B cell (primary cell): Measurements from ENCODE around the gene ELF1. TPM values are rescaled to one million over a fixed set of nuclear protein-coding genes. Genes with fewer than 3 reads are reported as not detected.
A peak's percentile ranks its signal among the peaks of the same experiment; 100 is the strongest.

Experiments
- ATAC-seq: fragments of 200-7000 bp; cut with Tn5 transposase; one replicate; pipeline ENCODE4 v1.10.0; 2021; ENCODE audit warnings: low read depth, mild to moderate bottlenecking, moderate number of reproducible peaks, moderate library complexity
- CTCF ChIA-PET: fragments of 350-600 bp; sonication (Branson Sonifier 250); formaldehyde crosslinking; loops from one replicate; lab custom pipeline; 2021; ENCODE audit warnings: antibody characterized with exemption, inconsistent platforms; lab: Charles Lee
- POLR2A ChIA-PET: fragments of 350-600 bp; sonication (Branson Sonifier 250); formaldehyde crosslinking; loops from one replicate; lab custom pipeline; 2021; ENCODE audit warnings: antibody characterized with exemption; lab: Charles Lee
- DNase-seq: peaks from one replicate; pipeline ENCODE4 v3.0.0; 2013
- H2AFZ ChIP-seq: 2 replicates; pipeline ENCODE4 v1.6.1; 2012; ENCODE audit warnings: mild to moderate bottlenecking, low read depth, low read length; ENCODE audit not compliant: insufficient read depth, poor library complexity, severe bottlenecking
- H3K27ac ChIP-seq, 2 donors: 1 replicate in 1 of 2; 2 replicates in 1 of 2; pipeline ENCODE4 v1.5.1; 2012 to 2013; ENCODE audit warnings: low read length in 2 of 2, mild to moderate bottlenecking in 2 of 2, moderate library complexity in 1 of 2
- H3K27me3 ChIP-seq, 4 experiments: fragments of 200-600 bp in 1 of 4; sonication (generic) in 1 of 4; replicated peaks in 1 of 4; 1 replicate in 2 of 4; 2 replicates in 2 of 4; pipeline versions ENCODE4 v1.6.1 to v1.7.0; 2013 to 2016; ENCODE audit warnings: low read length in 3 of 4, mild to moderate bottlenecking in 2 of 4, mixed read lengths in 1 of 4, moderate library complexity in 1 of 4; ENCODE audit not compliant: insufficient read depth in 4 of 4, control insufficient read depth in 3 of 4; ENCODE audit errors: control extremely low read depth in 1 of 4
- H3K36me3 ChIP-seq, 2 experiments: replicated peaks in 1 of 2; 1 replicate in 1 of 2; 2 replicates in 1 of 2; pipeline versions ENCODE4 v1.6.1 to v1.7.1; 2013; ENCODE audit warnings: low read length in 1 of 2; ENCODE audit not compliant: insufficient read depth in 2 of 2, control insufficient read depth in 1 of 2; ENCODE audit errors: control extremely low read depth in 1 of 2, extremely low read depth in 1 of 2
- H3K4me1 ChIP-seq, 2 donors: fragments of 200-600 bp in 1 of 2; sonication (generic) in 1 of 2; 1 replicate in 1 of 2; 2 replicates in 1 of 2; pipeline versions ENCODE4 v1.5.1 to v1.6.1; 2013 to 2017; ENCODE audit warnings: low read length in 2 of 2; ENCODE audit not compliant: control insufficient read depth in 2 of 2, insufficient read depth in 2 of 2
- H3K4me2 ChIP-seq: replicated peaks from 2 replicates; pipeline ENCODE3; 2012; ENCODE audit warnings: mild to moderate bottlenecking, low read depth, low read length; ENCODE audit not compliant: poor library complexity, severe bottlenecking
- H3K4me3 ChIP-seq, 5 experiments: fragments of 200-600 bp in 1 of 5; sonication (generic) in 1 of 5; 1 replicate in 3 of 5; 2 replicates in 2 of 5; pipeline versions ENCODE4 v1.5.1 to v1.7.0; 2011 to 2016; ENCODE audit warnings: low read length in 4 of 5, mild to moderate bottlenecking in 4 of 5, low read depth in 2 of 5, control low read depth in 1 of 5, moderate library complexity in 1 of 5; ENCODE audit not compliant: insufficient read depth in 1 of 5; ENCODE audit errors: control extremely low read depth in 1 of 5, extremely low read depth in 1 of 5
- H3K79me2 ChIP-seq: fragments of 200-600 bp; sonication (generic); one replicate; pipeline ENCODE4 v1.6.0; 2016; ENCODE audit warnings: low read length; ENCODE audit not compliant: control insufficient read depth, insufficient read depth
- H3K9ac ChIP-seq: fragments of 200-600 bp; sonication (generic); 2 replicates; pipeline ENCODE4 v1.6.1; 2017; ENCODE audit warnings: mild to moderate bottlenecking, low read length, moderate library complexity
- H3K9me3 ChIP-seq, 3 donors: one replicate each; pipeline versions ENCODE4 v1.6.1 to v1.7.1; 2013; ENCODE audit warnings: low read length in 2 of 3; ENCODE audit not compliant: control insufficient read depth in 2 of 3, insufficient read depth in 1 of 3; ENCODE audit errors: control extremely low read depth in 1 of 3
- H4K20me1 ChIP-seq: 2 replicates; pipeline ENCODE4 v1.6.0; 2012; ENCODE audit warnings: mild to moderate bottlenecking, low read length; ENCODE audit not compliant: insufficient read depth, control insufficient read depth, poor library complexity, severe bottlenecking
- H3K27ac Mint-ChIP-seq: one replicate; pipeline ENCODE4 v1.8.0; 2021; ENCODE audit warnings: mixed read lengths
- H3K27me3 Mint-ChIP-seq: one replicate; pipeline ENCODE4 v1.8.0; 2021; ENCODE audit warnings: mixed read lengths
- H3K4me1 Mint-ChIP-seq: one replicate; pipeline ENCODE4 v1.8.0; 2021; ENCODE audit warnings: mixed read lengths
- H3K4me3 Mint-ChIP-seq: one replicate; pipeline ENCODE4 v1.8.0; 2021; ENCODE audit warnings: mixed read lengths
- H3K9me3 Mint-ChIP-seq: one replicate; pipeline ENCODE4 v1.8.0; 2022; ENCODE audit warnings: mixed read lengths; ENCODE audit not compliant: insufficient read depth
- EZH2 ChIP-seq: IDR thresholded peaks from 2 replicates; pipeline ENCODE4 v1.6.1; 2012; ENCODE audit warnings: borderline replicate concordance, low read depth, mild to moderate bottlenecking, moderate library complexity, low read length; ENCODE audit not compliant: insufficient read depth, poor library complexity, severe bottlenecking
- WGBS: methylation state at CpG from one replicate; pipeline ENCODE4 v1.1.5; 2013; ENCODE audit warnings: missing lambda C conversion rate; ENCODE audit not compliant: insufficient coverage; 5-methylcytosine and 5-hydroxymethylcytosine counted together
- intact Hi-C: fragments of 100-400 bp; cut with micrococcal nuclease; formaldehyde crosslinking; loops from one replicate; pipeline ENCODE4 v1.10.0; 2022
- polyA plus RNA-seq: library from polyadenylated mRNA; depleted of rRNA; stranded (reverse); fragments of >200 nt; gene quantifications from 2 replicates; pipeline ENCODE4 v1.2.3, GENCODE V29; 2012
- total RNA-seq, 2 donors: library from RNA; stranded (reverse); fragments of 120-200 nt in 1 of 2; gene quantifications; 1 replicate in 1 of 2; 2 replicates in 1 of 2; pipeline versions ENCODE4 v1.2.3 to v1.2.4, GENCODE V29; 2013 to 2022
- TF ChIP-seq, protein P1 (sequence below): fragments of 200-600 bp; IDR thresholded peaks from one replicate; pipeline ENCODE4 v1.8.0; 2022; ENCODE audit warnings: antibody characterized with exemption, mild to moderate bottlenecking

Gene ELF1
- total and polyA plus RNA-seq, 2 donors (not counting 1 experiment from before 2014, with no cell fraction given): 62.0 to 186 TPM

DNA sequence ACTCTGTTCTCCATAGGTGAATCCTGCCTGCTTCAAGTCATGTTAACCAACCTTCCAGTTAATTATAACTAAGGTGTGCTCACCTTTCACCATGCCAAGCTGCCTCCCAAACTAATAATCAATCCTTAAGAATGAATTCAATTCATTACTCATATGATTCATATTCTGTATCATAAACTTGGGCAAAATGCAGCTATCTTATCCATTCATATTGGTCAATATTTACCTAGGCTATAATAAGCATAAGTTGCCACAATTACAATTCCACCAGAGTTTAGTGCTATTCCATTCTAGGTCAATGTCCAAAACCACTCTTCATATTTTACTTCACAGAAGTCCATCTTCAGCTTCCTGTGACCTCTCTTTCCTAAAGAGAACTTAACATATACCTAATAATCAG, 13.4 kb downstream of the ELF1 start:
- ATAC-seq (no peak), DNase-seq (no peak)
- H3K27me3 ChIP-seq: no peaks in the 10 kb centered on the region
- Mint-ChIP-seq H3K9me3 (no peaks in the 10 kb centered on the region), H3K4me3 (peak overlapping the region; percentile 57), H3K27me3 (no peaks in the 10 kb centered on the region), H3K4me1 (peaks cover 67% of the 10 kb centered on the region), H3K27ac (peak overlapping the region; percentile 70)
- no peak overlapping the region for H2AFZ ChIP-seq
- intact Hi-C loops: loop anchor here (2.0 kb wide), 1 partner anchor 23 kb away; no protein-coding TSS in a partner anchor
- H3K36me3 ChIP-seq: peaks cover 3 to 13% of the 10 kb centered on the region in 2 experiments
- H3K9ac ChIP-seq: peak overlapping the region; percentile 47
- TF ChIP-seq, protein P1, sequence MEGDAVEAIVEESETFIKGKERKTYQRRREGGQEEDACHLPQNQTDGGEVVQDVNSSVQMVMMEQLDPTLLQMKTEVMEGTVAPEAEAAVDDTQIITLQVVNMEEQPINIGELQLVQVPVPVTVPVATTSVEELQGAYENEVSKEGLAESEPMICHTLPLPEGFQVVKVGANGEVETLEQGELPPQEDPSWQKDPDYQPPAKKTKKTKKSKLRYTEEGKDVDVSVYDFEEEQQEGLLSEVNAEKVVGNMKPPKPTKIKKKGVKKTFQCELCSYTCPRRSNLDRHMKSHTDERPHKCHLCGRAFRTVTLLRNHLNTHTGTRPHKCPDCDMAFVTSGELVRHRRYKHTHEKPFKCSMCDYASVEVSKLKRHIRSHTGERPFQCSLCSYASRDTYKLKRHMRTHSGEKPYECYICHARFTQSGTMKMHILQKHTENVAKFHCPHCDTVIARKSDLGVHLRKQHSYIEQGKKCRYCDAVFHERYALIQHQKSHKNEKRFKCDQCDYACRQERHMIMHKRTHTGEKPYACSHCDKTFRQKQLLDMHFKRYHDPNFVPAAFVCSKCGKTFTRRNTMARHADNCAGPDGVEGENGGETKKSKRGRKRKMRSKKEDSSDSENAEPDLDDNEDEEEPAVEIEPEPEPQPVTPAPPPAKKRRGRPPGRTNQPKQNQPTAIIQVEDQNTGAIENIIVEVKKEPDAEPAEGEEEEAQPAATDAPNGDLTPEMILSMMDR: no peak
- TF ChIP-seq EZH2: no peak
- POLR2A ChIA-PET: interaction anchor here (0.6 to 2.4 kb wide), 3 partner anchors 9 to 65 kb away, joined by 3 to 8 read pairs (median 4); partner anchors contain the start of gene ELF1
- peak overlapping the region; percentile 61 to 79 for H3K27ac ChIP-seq
- H3K4me3 ChIP-seq: peak overlapping the region in 2 of 5 experiments; percentile 25 to 31
- CTCF ChIA-PET: interaction anchor here (0.8 to 2.5 kb wide), 5 partner anchors 10 to 55 kb away, joined by 3 to 6 read pairs (median 4); no protein-coding TSS in a partner anchor
- peaks cover 68 to 83% of the 10 kb centered on the region in 2 donors for H3K4me1 ChIP-seq
- H3K79me2 ChIP-seq: peaks cover 96% of the 10 kb centered on the region
- no peaks in the 10 kb centered on the region for H3K9me3 ChIP-seq
- H4K20me1 ChIP-seq: peaks cover 39% of the 10 kb centered on the region
- peak overlapping the region; percentile 75 for H3K4me2 ChIP-seq

DNA sequence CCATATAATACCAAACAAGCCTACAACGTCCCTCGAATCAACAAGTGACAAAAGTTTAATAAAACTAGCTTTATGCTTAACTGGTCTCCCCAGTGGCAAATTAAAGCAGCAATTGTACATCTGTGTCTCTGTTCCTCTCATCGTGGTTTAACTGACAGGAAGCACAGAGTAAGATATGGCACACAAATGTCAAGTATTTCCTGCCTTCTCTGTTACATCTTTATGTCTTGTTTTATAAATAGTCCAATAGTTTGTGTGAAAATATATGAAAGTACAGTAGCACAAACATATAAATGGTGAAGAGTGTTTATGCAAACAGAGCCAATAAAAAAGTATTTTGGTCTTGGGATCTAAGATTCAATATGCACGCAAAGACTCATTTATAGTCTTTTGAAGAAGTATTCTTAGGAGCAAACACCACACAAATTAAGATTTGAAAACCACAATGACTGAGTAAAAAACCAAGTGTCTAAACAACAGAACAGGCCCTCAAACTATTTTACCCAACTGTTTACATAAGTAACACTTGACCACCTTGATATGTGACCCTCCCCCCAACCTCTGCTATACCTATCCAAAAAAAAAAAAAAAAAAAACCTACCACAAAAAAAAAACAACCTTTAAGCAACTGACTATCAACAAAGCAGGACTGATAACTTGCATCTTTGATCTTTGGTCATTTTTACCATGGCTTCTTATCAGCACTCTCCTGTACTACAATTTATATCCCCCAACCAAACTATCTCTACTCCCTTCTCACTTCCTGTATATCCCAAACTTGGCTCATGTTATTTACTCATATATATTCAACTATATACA, 14.0 kb downstream of the ELF1 start:
- H3K9ac ChIP-seq: peak overlapping the region; percentile 47
- H2AFZ ChIP-seq: no peak overlapping the region
- Mint-ChIP-seq H3K27ac (peak overlapping the region; percentile 70), H3K9me3 (no peaks in the 10 kb centered on the region), H3K27me3 (no peaks in the 10 kb centered on the region), H3K4me3 (peak overlapping the region; percentile 57), H3K4me1 (peaks cover 69% of the 10 kb centered on the region)
- H4K20me1 ChIP-seq: peaks cover 42% of the 10 kb centered on the region
- peak overlapping the region; percentile 61 to 79 for H3K27ac ChIP-seq
- intact Hi-C loops: loop anchor here (2.0 kb wide), 1 partner anchor 22 kb away; no protein-coding TSS in a partner anchor
- TF ChIP-seq EZH2: no peak
- TF ChIP-seq, protein P1: no peak
- peaks cover 99% of the 10 kb centered on the region for H3K79me2 ChIP-seq
- DNase-seq: peak; percentile 68
- no peaks in the 10 kb centered on the region for H3K27me3 ChIP-seq
- CTCF ChIA-PET: interaction anchor here (0.6 to 2.5 kb wide), 5 partner anchors 9 to 50 kb away, joined by 3 to 6 read pairs (median 4); no protein-coding TSS in a partner anchor
- H3K36me3 ChIP-seq: peaks cover 3 to 13% of the 10 kb centered on the region in 2 experiments
- H3K4me2 ChIP-seq: peak overlapping the region; percentile 75
- WGBS: 0% methylated on average over 3 of the region's 4 CpGs
- peaks cover 68 to 82% of the 10 kb centered on the region in 2 donors for H3K4me1 ChIP-seq
- peak overlapping the region in 3 of 5 experiments; percentile 10 to 31 (median 11) for H3K4me3 ChIP-seq
- ATAC-seq: peak; percentile 78
- POLR2A ChIA-PET: interaction anchor here (1.0 to 2.4 kb wide), 2 partner anchors 10 to 14 kb away, joined by 4 to 8 read pairs; partner anchors contain the start of gene ELF1
- H3K9me3 ChIP-seq: no peaks in the 10 kb centered on the region
